Mesodermal cell (in vitro differentiated cells): Measurements from ENCODE around the gene GPR27. TPM values are rescaled to one million over a fixed set of nuclear protein-coding genes. Genes with fewer than 3 reads are reported as not detected.
A peak's percentile ranks its signal among the peaks of the same experiment; 100 is the strongest.

Experiments used
- H3K27ac ChIP-seq: 2 replicates; pipeline ENCODE4 v1.7.0; 2013; ENCODE audit warnings: mild to moderate bottlenecking, low read depth, low read length, moderate library complexity; ENCODE audit not compliant: severe bottlenecking
- H3K36me3 ChIP-seq: 2 replicates; pipeline ENCODE4 v1.7.1; 2013; ENCODE audit warnings: mild to moderate bottlenecking, low read length, moderate library complexity; ENCODE audit not compliant: control insufficient read depth, insufficient read depth
- H3K4me1 ChIP-seq: one replicate; pipeline ENCODE4 v1.7.1; 2013; ENCODE audit warnings: mild to moderate bottlenecking, low read length; ENCODE audit not compliant: insufficient read depth, control insufficient read depth, poor library complexity, severe bottlenecking
- H3K4me3 ChIP-seq: 2 replicates; pipeline ENCODE4 v1.7.0; 2013; ENCODE audit warnings: low read length, control low read depth, mild to moderate bottlenecking; ENCODE audit not compliant: insufficient read depth, poor library complexity, severe bottlenecking; ENCODE audit errors: extremely low read depth
- H3K9me3 ChIP-seq: 2 replicates; pipeline ENCODE4 v1.7.1; 2013; ENCODE audit warnings: mild to moderate bottlenecking, low read length, moderate library complexity; ENCODE audit not compliant: control insufficient read depth
- WGBS, 2 experiments: methylation state at CpG; one replicate each; pipeline ENCODE4 v1.1.5; 2013; ENCODE audit warnings: missing lambda C conversion rate in 2 of 2; ENCODE audit not compliant: insufficient coverage in 2 of 2; 5-methylcytosine and 5-hydroxymethylcytosine counted together
- polyA plus RNA-seq, 2 experiments: library from polyadenylated mRNA; stranded (reverse); fragments of 50-300 nt; gene quantifications; one replicate each; pipeline ENCODE4 v1.2.3, GENCODE V29; 2013

Gene GPR27
- polyA plus RNA-seq (2013, experiment 1 of 2): 2.7 TPM
- 3.3 TPM for polyA plus RNA-seq (2013, experiment 2 of 2)

GRCh38 chr3:71753701-71754609, at the start of gene GPR27:
Gene GPR27 (plus strand): TSS chr3:71753855. CDS start chr3:71754050, 195 bp downstream.
- Histone ChIP-seq H3K9me3 (no peaks in the 10 kb centered on the region), H3K27ac (no peak within 1 kb of the TSS), H3K4me1 (no peaks in the 10 kb centered on the region), H3K36me3 (no peaks in the 10 kb centered on the region), H3K4me3 (peak within 1 kb of the TSS; percentile 35)
- WGBS, 2 experiments: 1 to 2% methylated on average over 94 to 104 of the region's 131 CpGs

GRCh38 chr3:71704915-71705314, 48.7 kb upstream of the GPR27 start:
- no peaks in the 10 kb centered on the region for H3K36me3 ChIP-seq
- peaks cover 7% of the 10 kb centered on the region for H3K4me1 ChIP-seq
- H3K4me3 ChIP-seq: no peak overlapping the region
- H3K27ac ChIP-seq: no peak overlapping the region
- H3K9me3 ChIP-seq: no peaks in the 10 kb centered on the region

GRCh38 chr3:71705681-71706080, 48.0 kb upstream of the GPR27 start:
- WGBS, 2 experiments: 90 to 94% methylated on average over 4 of the region's 5 CpGs
- Histone ChIP-seq H3K9me3 (no peaks in the 10 kb centered on the region), H3K36me3 (no peaks in the 10 kb centered on the region), H3K4me3 (no peak overlapping the region), H3K27ac (no peak overlapping the region), H3K4me1 (peaks cover 7% of the 10 kb centered on the region)

- no peak overlapping the region for H3K27ac ChIP-seq
- no peak overlapping the region for H3K4me3 ChIP-seq
- WGBS, 2 experiments: 76 to 94% methylated on average over 2 to 3 of the region's 5 CpGs
- H3K4me1 ChIP-seq: peaks cover 7% of the 10 kb centered on the region
- no peaks in the 10 kb centered on the region for H3K36me3 ChIP-seq
- H3K9me3 ChIP-seq: no peaks in the 10 kb centered on the region
Observed at GRCh38 chr3:71707595-71707994, 46.1 kb upstream of the GPR27 start.

GRCh38 chr3:71708476-71709105, 45.1 kb upstream of the GPR27 start:
- H3K4me1 ChIP-seq: peaks cover 7% of the 10 kb centered on the region
- no peak overlapping the region for H3K4me3 ChIP-seq
- H3K9me3 ChIP-seq: no peaks in the 10 kb centered on the region
- WGBS, 2 experiments: 96 to 97% methylated on average over 6 of the region's 7 CpGs
- H3K36me3 ChIP-seq: no peaks in the 10 kb centered on the region
- no peak overlapping the region for H3K27ac ChIP-seq

- H3K36me3 ChIP-seq: no peaks in the 10 kb centered on the region
- WGBS, 2 experiments: 87 to 100% methylated on average over 6 of the region's 9 CpGs
- H3K4me1 ChIP-seq: no peaks in the 10 kb centered on the region
- H3K4me3 ChIP-seq: no peak overlapping the region
- no peak overlapping the region for H3K27ac ChIP-seq
- H3K9me3 ChIP-seq: no peaks in the 10 kb centered on the region
Observed at GRCh38 chr3:71709908-71710511, 43.6 kb upstream of the GPR27 start.

GRCh38 chr3:71710906-71711494, 42.7 kb upstream of the GPR27 start:
- Histone ChIP-seq H3K27ac (no peak overlapping the region), H3K4me1 (no peaks in the 10 kb centered on the region), H3K4me3 (no peak overlapping the region), H3K9me3 (no peaks in the 10 kb centered on the region), H3K36me3 (no peaks in the 10 kb centered on the region)
- WGBS, 2 experiments: 67 to 70% methylated on average over 1 of the region's 1 CpG

GRCh38 chr3:71713041-71713440, 40.6 kb upstream of the GPR27 start:
- Histone ChIP-seq H3K4me1 (no peaks in the 10 kb centered on the region), H3K36me3 (no peaks in the 10 kb centered on the region)
- WGBS, 2 experiments: 70% methylated on average over 2 of the region's 2 CpGs; no CpG with 5 or more reads in 1 of the 2 experiments

GRCh38 chr3:71714595-71714994, 39.1 kb upstream of the GPR27 start:
- WGBS, 2 experiments: 70 to 74% methylated on average over 3 of the region's 4 CpGs

More at GRCh38 chr3:71713041-71713440, 40.6 kb upstream of the GPR27 start:
- H3K9me3 ChIP-seq: no peaks in the 10 kb centered on the region
- H3K4me3 ChIP-seq: no peak overlapping the region
- no peak overlapping the region for H3K27ac ChIP-seq

GRCh38 chr3:71718072-71718471, 35.6 kb upstream of the GPR27 start:
- Histone ChIP-seq H3K36me3 (no peaks in the 10 kb centered on the region), H3K27ac (no peak overlapping the region), H3K4me1 (no peaks in the 10 kb centered on the region), H3K4me3 (no peak overlapping the region), H3K9me3 (no peaks in the 10 kb centered on the region)
- 100% methylated on average over 2 of the region's 4 CpGs for WGBS, 2 experiments

More at GRCh38 chr3:71714595-71714994, 39.1 kb upstream of the GPR27 start:
- H3K9me3 ChIP-seq: no peaks in the 10 kb centered on the region
- H3K4me1 ChIP-seq: no peaks in the 10 kb centered on the region
- no peaks in the 10 kb centered on the region for H3K36me3 ChIP-seq
- H3K4me3 ChIP-seq: no peak overlapping the region
- H3K27ac ChIP-seq: no peak overlapping the region
